ENCODE data around the gene MAN2B1.

MAN2B1 gene

GRCh38 chr19:12657966-12658365, 8.6 kb downstream of the MAN2B1 start:
- no peak overlapping the region for H3K4me3 ChIP-seq (ENCODE audit: low read depth, low read length)
- TF ChIP-seq CTCF (IDR thresholded peaks at IDR 0.05; ENCODE audit: borderline replicate concordance, insufficient read depth, low read depth, low read length), result no peak

- H3K4me3 ChIP-seq (ENCODE audit: low read depth, low read length), result no peak overlapping the region
- no peak for TF ChIP-seq CTCF (IDR thresholded peaks at IDR 0.05; ENCODE audit: borderline replicate concordance, insufficient read depth, low read depth, low read length)
These were observed 9.5 kb downstream of the MAN2B1 start for GRCh38 chr19:12656899-12657571.

GRCh38 chr19:12655546-12655945, 11.0 kb downstream of the MAN2B1 start:
- no peak for TF ChIP-seq CTCF (IDR thresholded peaks at IDR 0.05; ENCODE audit: borderline replicate concordance, insufficient read depth, low read depth, low read length)

GRCh38 chr19:12652219-12652618, 14.3 kb downstream of the MAN2B1 start:
- no peak overlapping the region for H3K4me3 ChIP-seq (ENCODE audit: low read depth, low read length)
- no peak for TF ChIP-seq CTCF (IDR thresholded peaks at IDR 0.05; ENCODE audit: borderline replicate concordance, insufficient read depth, low read depth, low read length)

More at GRCh38 chr19:12655546-12655945, 11.0 kb downstream of the MAN2B1 start:
- H3K4me3 ChIP-seq (ENCODE audit: low read depth, low read length), result no peak overlapping the region

GRCh38 chr19:12649941-12650340, 16.6 kb downstream of the MAN2B1 start:
- TF ChIP-seq CTCF (IDR thresholded peaks at IDR 0.05; ENCODE audit: borderline replicate concordance, insufficient read depth, low read depth, low read length), result no peak
- no peak overlapping the region for H3K4me3 ChIP-seq (ENCODE audit: low read depth, low read length)

GRCh38 chr19:12648088-12648487, 18.5 kb downstream of the MAN2B1 start:
- TF ChIP-seq CTCF (IDR thresholded peaks at IDR 0.05; ENCODE audit: borderline replicate concordance, insufficient read depth, low read depth, low read length), result no peak
- H3K4me3 ChIP-seq (ENCODE audit: low read depth, low read length), result no peak overlapping the region

- no peak overlapping the region for H3K4me3 ChIP-seq (ENCODE audit: low read depth, low read length)
- TF ChIP-seq CTCF (IDR thresholded peaks at IDR 0.05; ENCODE audit: borderline replicate concordance, insufficient read depth, low read depth, low read length), result no peak
These were observed 19.0 kb downstream of the MAN2B1 start for GRCh38 chr19:12647490-12648071.
